OCI-LY1 (cell line): ENCODE measurements around the gene TAF3.

Experiments used
- EZH2 ChIP-seq: fragments of 200-600 bp; sonication (generic), shearing (Covaris generic); IDR thresholded peaks from 2 replicates; pipeline ENCODE4 v1.8.0; 2017; ENCODE audit warnings: borderline replicate concordance, mixed run types, mild to moderate bottlenecking, antibody characterized with exemption, low read length, moderate library complexity, mixed read lengths
- TF ChIP-seq, protein P1 (sequence below): fragments of 200-600 bp; sonication (generic), shearing (Covaris generic); IDR thresholded peaks from 2 replicates; pipeline ENCODE4 v1.5.1; 2017; ENCODE audit warnings: mild to moderate bottlenecking, antibody characterized with exemption, low read length, moderate library complexity, mixed read lengths

DNA sequence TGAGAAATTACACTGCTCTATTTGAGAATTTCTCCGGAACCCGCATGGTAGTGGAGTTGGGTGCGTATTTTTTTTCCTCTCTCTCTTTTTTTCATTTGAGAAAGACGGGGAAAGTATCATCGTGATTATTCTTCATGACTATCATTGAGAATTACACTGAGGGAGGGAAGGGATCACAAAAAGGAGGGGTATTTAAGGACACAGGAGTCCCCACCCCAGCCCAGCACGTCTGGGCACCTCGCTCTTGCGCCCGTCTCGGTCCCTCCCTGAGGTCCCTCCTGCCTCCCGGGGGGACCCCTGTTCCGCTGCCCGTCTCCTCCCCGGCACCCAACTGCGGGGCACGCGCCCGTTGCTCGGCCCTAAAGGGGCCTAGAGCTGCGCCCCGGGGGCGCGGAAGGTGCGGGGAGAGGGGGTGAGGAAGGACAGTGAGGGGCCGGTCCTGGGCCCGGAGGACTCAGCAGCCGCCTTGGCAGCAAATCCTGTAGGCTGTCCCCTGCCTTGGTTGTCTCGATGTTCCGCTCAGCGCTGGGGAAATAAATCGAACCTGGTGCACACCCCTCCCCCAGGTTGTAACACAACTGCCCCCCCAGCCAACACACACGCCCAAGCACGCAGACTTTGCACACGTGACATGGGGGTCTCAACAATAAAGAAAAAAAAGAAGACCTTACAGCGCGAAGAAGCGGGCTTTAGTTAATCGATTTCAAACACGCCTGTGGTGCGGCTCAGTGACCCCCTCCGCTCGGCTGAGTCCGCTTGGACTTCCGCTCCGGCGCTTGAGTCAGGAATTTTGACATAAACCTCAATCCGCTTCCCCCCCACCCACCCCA, 217.6 kb downstream of the TAF3 start:
- TF ChIP-seq, protein P1, sequence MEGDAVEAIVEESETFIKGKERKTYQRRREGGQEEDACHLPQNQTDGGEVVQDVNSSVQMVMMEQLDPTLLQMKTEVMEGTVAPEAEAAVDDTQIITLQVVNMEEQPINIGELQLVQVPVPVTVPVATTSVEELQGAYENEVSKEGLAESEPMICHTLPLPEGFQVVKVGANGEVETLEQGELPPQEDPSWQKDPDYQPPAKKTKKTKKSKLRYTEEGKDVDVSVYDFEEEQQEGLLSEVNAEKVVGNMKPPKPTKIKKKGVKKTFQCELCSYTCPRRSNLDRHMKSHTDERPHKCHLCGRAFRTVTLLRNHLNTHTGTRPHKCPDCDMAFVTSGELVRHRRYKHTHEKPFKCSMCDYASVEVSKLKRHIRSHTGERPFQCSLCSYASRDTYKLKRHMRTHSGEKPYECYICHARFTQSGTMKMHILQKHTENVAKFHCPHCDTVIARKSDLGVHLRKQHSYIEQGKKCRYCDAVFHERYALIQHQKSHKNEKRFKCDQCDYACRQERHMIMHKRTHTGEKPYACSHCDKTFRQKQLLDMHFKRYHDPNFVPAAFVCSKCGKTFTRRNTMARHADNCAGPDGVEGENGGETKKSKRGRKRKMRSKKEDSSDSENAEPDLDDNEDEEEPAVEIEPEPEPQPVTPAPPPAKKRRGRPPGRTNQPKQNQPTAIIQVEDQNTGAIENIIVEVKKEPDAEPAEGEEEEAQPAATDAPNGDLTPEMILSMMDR = no peak
- TF ChIP-seq EZH2 = no peak
